Measurements from ENCODE around the gene PIPOX.

The PIPOX gene

GRCh38 chr17:29042679-29043538 is at the start of gene PIPOX:
TSS of gene PIPOX (plus strand) at chr17:29043141. CDS start at chr17:29043226, 85 bp downstream.
- peak; percentile 76 for DNase-seq

- DNase-seq = no peak
These were observed 49.1 kb upstream of the PIPOX start for GRCh38 chr17:28993645-28994426.

GRCh38 chr17:28996554-28997096 is 46.3 kb upstream of the PIPOX start:
- no peak for DNase-seq

GRCh38 chr17:28997806-28998205 is 45.1 kb upstream of the PIPOX start:
- peak; percentile 71 for DNase-seq

- DNase-seq = peak; percentile 27
These were observed 43.7 kb upstream of the PIPOX start for GRCh38 chr17:28999206-28999605.

- no peak for DNase-seq
These were observed 42.0 kb upstream of the PIPOX start for GRCh38 chr17:29000973-29001372.

- no peak for DNase-seq
These were observed 40.1 kb upstream of the PIPOX start for GRCh38 chr17:29002811-29003210.

- DNase-seq = no peak
These were observed 39.7 kb upstream of the PIPOX start for GRCh38 chr17:29003289-29003688.

- DNase-seq = no peak
These were observed 38.8 kb upstream of the PIPOX start for GRCh38 chr17:29004081-29004692.

GRCh38 chr17:29005936-29006511 is 36.9 kb upstream of the PIPOX start, which contains the start of gene SEZ6:
TSS of gene SEZ6 (minus strand) at chr17:29006033. CDS start at chr17:29005869, 164 bp downstream.
- peak; percentile 21 for DNase-seq

- DNase-seq = no peak
These were observed 35.5 kb upstream of the PIPOX start for GRCh38 chr17:29007456-29007855.

GRCh38 chr17:29007860-29008455 is 35.0 kb upstream of the PIPOX start:
- DNase-seq = no peak

- DNase-seq = no peak
These were observed 34.4 kb upstream of the PIPOX start for GRCh38 chr17:29008591-29008990.

- no peak for DNase-seq
These were observed 32.8 kb upstream of the PIPOX start for GRCh38 chr17:29010129-29010528.

- no peak for DNase-seq
These were observed 32.4 kb upstream of the PIPOX start for GRCh38 chr17:29010586-29010985.

GRCh38 chr17:29012535-29012934 is 30.4 kb upstream of the PIPOX start:
- DNase-seq = no peak

- no peak for DNase-seq
These were observed 28.2 kb upstream of the PIPOX start for GRCh38 chr17:29014716-29015115.

- no peak for DNase-seq
These were observed 26.4 kb upstream of the PIPOX start for GRCh38 chr17:29016345-29017210.

GRCh38 chr17:29018788-29019474 is 24.0 kb upstream of the PIPOX start:
- no peak for DNase-seq

- DNase-seq = no peak
These were observed 23.3 kb upstream of the PIPOX start for GRCh38 chr17:29019475-29020181.

Measured in NCI-H2029 treated with DMSO at 0.1 percent for 48 hours (cell line).